Endothelial cell of umbilical vein (primary cell): ENCODE measurements around the gene SLC6A6. TPM values are rescaled to one million over a fixed set of nuclear protein-coding genes. Genes with fewer than 3 reads are reported as not detected.

Experiments
- BruUV-seq: library from RNA; stranded (reverse); fragments of 400-500 nt; replicated peaks from 2 replicates; lab custom pipeline; 2021; lab: Mats Ljungman, UMichigan
- CTCF ChIA-PET: fragments of 300-600, 350-600 bp; sonication (Branson Sonifier 250); formaldehyde crosslinking; loops from one replicate; lab custom pipeline; 2021; ENCODE audit warnings: antibody characterized with exemption, inconsistent platforms; lab: Charles Lee
- POLR2A ChIA-PET: fragments of 300-600, 350-600 bp; sonication (Branson Sonifier 250); formaldehyde crosslinking; loops from one replicate; lab custom pipeline; 2021; ENCODE audit warnings: antibody characterized with exemption, inconsistent platforms; lab: Charles Lee
- DNase-seq: peaks from one replicate; pipeline ENCODE4 v3.0.0-alpha.2; 2011; ENCODE audit warnings: low read depth, low spot score
- FAIRE-seq: peaks from 2 replicates; lab custom pipeline; 2011; peaks lifted over from hg19 to GRCh38; lab: Jason Lieb, UNC
- H2AFZ ChIP-seq: 2 replicates; pipeline ENCODE4 v1.6.0; 2012; ENCODE audit warnings: low read depth, low read length, control low read depth, inconsistent platforms
- H3K27ac ChIP-seq: 2 replicates; pipeline ENCODE4 v1.5.1; 2011; ENCODE audit warnings: low read depth, mild to moderate bottlenecking, control low read depth, low read length, moderate library complexity; ENCODE audit not compliant: insufficient read depth
- H3K27me3 ChIP-seq, 2 experiments: 2 replicates each; pipeline versions ENCODE4 v1.6.0 to v1.6.1; 2011; ENCODE audit warnings: low read length in 2 of 2, mixed read lengths in 1 of 2; ENCODE audit not compliant: control insufficient read depth in 2 of 2, insufficient read depth in 2 of 2
- H3K36me3 ChIP-seq, 2 experiments: 2 replicates in 1 of 2; 3 replicates in 1 of 2; pipeline ENCODE4 v1.5.1; 2011; ENCODE audit warnings: low read length in 2 of 2, mild to moderate bottlenecking in 1 of 2, moderate library complexity in 1 of 2; ENCODE audit not compliant: control insufficient read depth in 2 of 2, insufficient read depth in 2 of 2; ENCODE audit errors: extremely low read depth in 1 of 2
- H3K4me1 ChIP-seq: 3 replicates; pipeline ENCODE4 v1.5.1; 2011; ENCODE audit warnings: mild to moderate bottlenecking, low read length; ENCODE audit not compliant: control insufficient read depth, insufficient read depth; ENCODE audit errors: extremely low read depth
- H3K4me2 ChIP-seq: 2 replicates; pipeline ENCODE4 v1.6.1; 2011; ENCODE audit warnings: low read length, control low read depth, mixed read lengths; ENCODE audit not compliant: insufficient read depth
- H3K4me3 ChIP-seq, 3 experiments: fragments of 200-600 bp in 1 of 3; sonication (generic), shearing (Covaris generic) in 1 of 3; replicated peaks in 1 of 3; 2 replicates each; pipeline ENCODE4 v1.5.1; 2011 to 2016; ENCODE audit warnings: control low read depth in 3 of 3, low read length in 3 of 3, mild to moderate bottlenecking in 2 of 3, inconsistent platforms in 1 of 3, low read depth in 1 of 3, moderate library complexity in 1 of 3; ENCODE audit not compliant: insufficient read depth in 1 of 3
- H3K79me2 ChIP-seq: 2 replicates; pipeline ENCODE4 v1.6.0; 2012; ENCODE audit warnings: low read length, inconsistent platforms; ENCODE audit not compliant: control insufficient read depth, insufficient read depth
- H3K9ac ChIP-seq: replicated peaks from 2 replicates; pipeline ENCODE3; 2011; ENCODE audit warnings: low read length, control low read depth; ENCODE audit not compliant: insufficient read depth; ENCODE audit errors: extremely low read depth
- H3K9me1 ChIP-seq: replicated peaks from 3 replicates; pipeline ENCODE4 v1.6.0; 2011; ENCODE audit warnings: mild to moderate bottlenecking, low read length; ENCODE audit not compliant: control insufficient read depth, insufficient read depth; ENCODE audit errors: extremely low read depth
- H3K9me3 ChIP-seq: replicated peaks from 2 replicates; pipeline ENCODE4 v1.5.1; 2012; ENCODE audit warnings: low read length, inconsistent platforms; ENCODE audit not compliant: control insufficient read depth, insufficient read depth
- H4K20me1 ChIP-seq: replicated peaks from 2 replicates; pipeline ENCODE3; 2011; ENCODE audit warnings: mild to moderate bottlenecking, low read length; ENCODE audit not compliant: control insufficient read depth, insufficient read depth; ENCODE audit errors: extremely low read depth
- CTCF ChIP-seq, 2 donors: IDR thresholded peaks; 1 replicate in 1 of 2; 2 replicates in 1 of 2; pipeline ENCODE4 v1.5.1; 2011; ENCODE audit warnings: low read length in 2 of 2, mild to moderate bottlenecking in 2 of 2, moderate library complexity in 2 of 2, control low read depth in 1 of 2, inconsistent platforms in 1 of 2, low read depth in 1 of 2; ENCODE audit not compliant: insufficient read depth in 1 of 2; ENCODE audit errors: extremely low read depth in 1 of 2
- EZH2 ChIP-seq: IDR thresholded peaks from 2 replicates; pipeline ENCODE4 v1.6.1; 2012; ENCODE audit warnings: borderline replicate concordance, low read depth, mild to moderate bottlenecking, moderate library complexity, low read length, inconsistent platforms; ENCODE audit not compliant: severe bottlenecking
- FOS ChIP-seq: IDR thresholded peaks from 2 replicates; pipeline ENCODE4 v1.6.1; 2011; ENCODE audit warnings: mild to moderate bottlenecking, low read length, moderate library complexity, borderline replicate concordance; ENCODE audit not compliant: insufficient read depth
- GATA2 ChIP-seq: IDR thresholded peaks from 2 replicates; pipeline ENCODE4 v1.7.0; 2011; ENCODE audit warnings: low read depth, mild to moderate bottlenecking, moderate library complexity, mixed read lengths, low read length; ENCODE audit not compliant: insufficient read length, insufficient read depth
- JUN ChIP-seq: IDR thresholded peaks from 2 replicates; pipeline ENCODE4 v1.6.1; 2011; ENCODE audit warnings: borderline replicate concordance, low read depth; ENCODE audit not compliant: insufficient read length, insufficient read depth
- MYC ChIP-seq: IDR thresholded peaks from one replicate; pipeline ENCODE4 v1.6.1; 2011; ENCODE audit warnings: mild to moderate bottlenecking, low read depth, low read length
- POLR2A ChIP-seq: IDR thresholded peaks from 2 replicates; pipeline ENCODE4 v1.6.1; 2012; ENCODE audit warnings: low read depth, mild to moderate bottlenecking, control low read depth, low read length
- POLR2AphosphoS5 ChIP-seq: IDR thresholded peaks from 2 replicates; pipeline ENCODE4 v1.6.1; 2012; ENCODE audit warnings: low read depth, mild to moderate bottlenecking, control low read depth, low read length, moderate library complexity; ENCODE audit not compliant: insufficient read depth
- dilution Hi-C: fragments of 300-500 bp; cut with MboI; formaldehyde crosslinking; loops from one replicate; pipeline ENCODE4 v1.15.0; 2019; ENCODE audit warnings: low sequenced_read_pairs; ENCODE audit not compliant: extremely low pct_ligation_motif_present
- intact Hi-C: fragments of 100-400 bp; cut with micrococcal nuclease; formaldehyde crosslinking; loops from one replicate; pipeline ENCODE4 v1.10.0; 2022
- polyA plus RNA-seq, 4 experiments: library from polyadenylated mRNA; depleted of rRNA in 3 of 4; stranded (reverse) in 3 of 4; unstranded in 1 of 4; fragments of >200 nt; gene quantifications; 2 replicates each; pipeline versions ENCODE4 v1.2.1 to v1.2.3, GENCODE V29; 2011 to 2012; ENCODE audit warnings: missing spikeins in 1 of 4
- total RNA-seq: library from RNA; stranded (reverse); gene quantifications from 2 replicates; pipeline ENCODE4 v1.2.3, GENCODE V29; 2021

The SLC6A6 gene
- total and polyA plus RNA-seq, 2 donors (not counting 3 experiments of a cell fraction or from before 2014, with no cell fraction given) = 25.7 to 38.0 TPM

GRCh38 chr3:14370720-14371572 is 31.5 kb upstream of the SLC6A6 start:
- no peak for FAIRE-seq
- no peak for DNase-seq
- Histone ChIP-seq H3K4me2 (no peak overlapping the region), H3K4me1 (peaks cover 4% of the 10 kb centered on the region), H2AFZ (no peak overlapping the region), H3K9me3 (no peaks in the 10 kb centered on the region), H4K20me1 (no peaks in the 10 kb centered on the region), H3K36me3 (no peaks in the 10 kb centered on the region), H3K27me3 (no peaks in the 10 kb centered on the region), H3K4me3 (no peak overlapping the region), H3K79me2 (no peaks in the 10 kb centered on the region), H3K9me1 (no peaks in the 10 kb centered on the region), H3K27ac (no peak overlapping the region), H3K9ac (no peak overlapping the region)
- BruUV-seq = no TSS peak
- POLR2A ChIA-PET = no interaction called here
- CTCF ChIA-PET = interaction anchor here (1.4 to 1.8 kb wide), 2 partner anchors 95 to 167 kb away, joined by 3 to 4 read pairs; no protein-coding TSS in a partner anchor
- TF ChIP-seq POLR2AphosphoS5 (no peak), MYC (no peak), FOS (no peak)
- intact Hi-C loops (no loop called here), dilution Hi-C loops (no loop called here)

GRCh38 chr3:14371573-14372474 is 30.6 kb upstream of the SLC6A6 start:
- Histone ChIP-seq H3K4me3 (no peak overlapping the region), H4K20me1 (no peaks in the 10 kb centered on the region), H3K27ac (no peak overlapping the region), H3K9me1 (no peaks in the 10 kb centered on the region), H3K4me1 (peaks cover 4% of the 10 kb centered on the region), H3K27me3 (no peaks in the 10 kb centered on the region), H3K9me3 (no peaks in the 10 kb centered on the region), H3K79me2 (no peaks in the 10 kb centered on the region), H2AFZ (no peak overlapping the region), H3K4me2 (no peak overlapping the region), H3K36me3 (no peaks in the 10 kb centered on the region), H3K9ac (no peak overlapping the region)
- dilution Hi-C loops = no loop called here
- ChIA-PET POLR2A (no interaction called here), CTCF (interaction anchor here (1.0 to 1.8 kb wide), 2 partner anchors 89 to 168 kb away, joined by 3 to 4 read pairs; no protein-coding TSS in a partner anchor)
- no peak for TF ChIP-seq POLR2A
- TF ChIP-seq POLR2AphosphoS5 = no peak
- TF ChIP-seq FOS = no peak
- TF ChIP-seq CTCF (IDR thresholded peaks at IDR 0.05; ENCODE audit: extremely low read depth in 1 of 2, insufficient read depth in 1 of 2, low read depth in 1 of 2, low read length in 2 of 2) = no peak
- no peak for TF ChIP-seq EZH2
- TF ChIP-seq JUN = no peak
- no peak for TF ChIP-seq MYC
- no peak for TF ChIP-seq GATA2
- DNase-seq = peak; percentile 7
- FAIRE-seq = no peak
- BruUV-seq = no TSS peak
- intact Hi-C loops = no loop called here
